ENCODE data around the gene GSTK1.

DNA sequence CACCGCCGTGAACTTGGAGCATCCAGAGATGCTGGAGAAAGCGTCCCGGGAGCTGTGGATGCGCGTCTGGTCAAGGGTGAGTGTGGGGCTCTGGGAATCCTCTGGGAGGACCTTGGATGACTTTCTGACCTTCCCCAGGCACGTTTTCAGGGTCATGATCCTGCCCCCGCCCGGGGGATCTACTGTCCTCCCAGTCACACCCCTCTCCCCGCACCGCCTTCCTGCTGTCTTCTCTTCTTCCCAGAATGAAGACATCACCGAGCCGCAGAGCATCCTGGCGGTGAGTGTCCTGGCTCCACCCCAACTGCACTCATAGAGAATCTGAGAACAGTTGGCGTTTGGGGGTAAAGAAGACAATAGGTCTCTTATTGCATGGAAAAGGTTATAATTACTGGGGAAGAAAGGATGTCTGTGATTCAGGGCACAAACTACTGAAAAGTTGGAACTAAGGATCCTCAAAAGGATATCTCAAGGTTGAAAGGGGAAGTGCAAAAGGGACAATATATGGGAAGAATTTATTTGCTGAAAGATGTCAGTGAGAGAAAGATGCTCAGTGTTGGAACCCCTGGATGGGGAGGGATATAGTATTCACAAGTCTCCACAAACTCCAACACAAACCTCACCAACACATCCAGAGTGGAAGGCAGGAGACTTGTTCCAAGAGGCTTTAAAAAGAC is 1.9 kb downstream of the GSTK1 start:
- TF ChIP-seq POLR2A (IDR thresholded peaks at IDR 0.05; ENCODE audit: low read depth, low read length): no peak
- no peak for TF ChIP-seq POLR2AphosphoS5 (IDR thresholded peaks at IDR 0.05; ENCODE audit: low read depth, low read length)

All from GM12892 (cell line).